NB4 (cell line): Measurements from ENCODE around the gene UNC13C.

ENCODE experiments used
- CTCF ChIP-seq: IDR thresholded peaks from one replicate; pipeline ENCODE4 v1.5.1; 2012; ENCODE audit warnings: low read depth, low read length
- POLR2A ChIP-seq: IDR thresholded peaks from 2 replicates; pipeline ENCODE4 v1.6.1; 2011; ENCODE audit warnings: mild to moderate bottlenecking; ENCODE audit not compliant: insufficient read length; ENCODE audit errors: extremely low read depth

DNA sequence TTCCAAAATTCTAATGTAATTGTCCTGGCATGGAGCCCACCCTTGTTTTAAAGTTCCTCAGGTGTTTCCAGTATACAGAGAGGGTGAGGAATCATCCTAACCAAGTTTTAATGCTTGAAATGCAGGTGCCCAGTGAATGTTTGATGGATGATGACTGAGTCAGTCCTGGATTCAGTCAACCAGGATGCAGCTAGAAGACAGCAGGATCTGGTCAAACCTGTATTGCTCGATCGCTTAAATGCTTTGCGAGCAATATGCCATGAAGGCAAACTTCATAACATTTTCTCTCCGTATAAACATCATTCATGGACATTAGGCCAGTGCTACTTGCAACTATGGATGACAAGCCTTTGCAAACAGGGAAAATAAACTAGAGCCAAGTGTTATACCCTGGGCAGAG lies 627.3 kb downstream of the UNC13C start:
- TF ChIP-seq CTCF: no peak
- TF ChIP-seq POLR2A: no peak
